NCI-H2227 (cell line): ENCODE data around the gene CYP4F22.
"Not testable (repeated sequence)": the region's sequence is repeated elsewhere in the genome, so short reads cannot be mapped to it uniquely, and the experiment has no call there.

Experiments
- DNase-seq: peaks from one replicate; lab custom pipeline; 2025; ENCODE audit not compliant: unreplicated experiment; lab: John Stamatoyannopoulos, UW

CYP4F22 gene

DNA sequence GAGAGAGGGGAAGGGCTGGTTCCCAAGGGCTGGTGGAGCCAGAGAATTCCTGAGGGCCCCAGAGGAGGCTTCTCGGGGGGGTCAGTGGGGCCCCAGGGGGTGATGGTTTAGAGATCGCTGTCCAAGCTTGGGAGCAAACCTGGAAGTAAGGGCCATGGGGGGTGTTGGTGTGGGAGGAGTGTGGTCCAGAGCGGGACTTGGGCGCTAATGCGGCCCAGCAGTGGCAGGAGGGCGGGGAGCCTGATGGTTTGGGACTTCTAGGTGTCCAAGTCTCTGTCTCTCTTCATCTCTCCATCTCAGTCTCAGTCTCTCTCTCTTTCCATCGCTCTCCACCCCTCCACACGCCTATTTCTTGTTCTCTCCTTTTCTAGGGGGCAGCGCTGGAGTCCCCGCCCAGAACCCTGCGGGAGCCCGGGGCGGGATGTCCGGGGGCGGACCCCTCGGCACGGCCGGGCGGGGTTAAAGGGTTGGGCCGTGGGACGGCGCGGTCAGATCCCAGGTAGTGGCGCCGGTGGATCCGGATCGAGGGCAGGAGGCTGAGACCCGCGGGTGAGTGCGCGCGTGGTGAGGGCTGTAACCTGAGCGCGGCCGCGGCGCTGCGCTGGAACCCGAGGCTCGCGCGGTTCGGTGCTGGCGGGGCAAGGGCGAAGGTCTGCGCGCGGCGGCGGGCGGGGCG lies at the start of gene CYP4F22:
Gene CYP4F22 (plus strand): TSS at position 491 of the 676 bp plus-strand sequence. CDS start 16,812 bp downstream, outside the sequence.
- no peak for DNase-seq

DNA sequence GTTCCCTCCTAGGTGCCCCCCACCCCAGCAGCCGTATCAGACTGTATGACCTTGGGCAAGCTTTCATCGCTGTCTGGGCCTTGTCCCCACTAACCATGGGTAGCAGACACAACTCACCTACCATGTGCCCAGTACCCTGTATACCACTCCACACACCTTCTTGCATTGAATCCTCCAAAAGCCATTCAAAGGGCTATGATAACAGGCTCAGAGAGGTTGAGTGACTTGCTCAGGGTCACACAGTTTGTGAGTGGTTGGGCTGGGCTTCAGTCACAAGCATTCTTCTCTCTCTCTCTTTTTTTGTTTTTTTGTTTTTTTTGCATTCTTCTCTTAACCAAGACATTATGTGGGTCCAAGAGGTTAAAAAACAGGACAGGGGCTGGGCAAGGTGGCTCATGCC lies 46.6 kb upstream of the CYP4F22 start:
- no peak for DNase-seq

DNA sequence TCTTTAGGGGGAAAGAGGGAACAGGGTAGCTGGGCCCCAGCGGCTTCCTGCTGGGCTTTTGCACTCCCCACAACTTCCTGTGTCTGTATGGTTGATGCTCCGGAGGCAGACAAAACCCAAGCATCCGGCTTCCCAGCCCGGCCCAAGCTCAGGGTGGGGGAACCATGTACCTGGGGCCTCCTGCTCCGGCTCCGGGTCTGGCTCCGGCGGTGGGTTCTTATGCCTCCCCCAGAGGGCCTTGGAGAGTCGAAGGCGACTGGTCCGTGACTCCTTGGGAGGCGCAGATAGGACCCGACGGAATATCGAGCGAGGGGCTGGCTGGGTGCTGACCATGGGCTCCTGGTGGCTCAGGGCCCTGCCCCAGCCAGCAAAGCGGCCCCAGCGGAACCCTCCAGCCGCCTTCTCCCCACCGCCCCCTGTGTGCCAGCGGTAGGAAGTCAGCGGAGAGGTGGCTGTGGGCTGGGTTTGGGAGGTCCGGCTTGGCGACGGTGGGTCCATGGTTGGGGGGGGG lies 44.4 kb upstream of the CYP4F22 start:
- DNase-seq = no peak

DNA sequence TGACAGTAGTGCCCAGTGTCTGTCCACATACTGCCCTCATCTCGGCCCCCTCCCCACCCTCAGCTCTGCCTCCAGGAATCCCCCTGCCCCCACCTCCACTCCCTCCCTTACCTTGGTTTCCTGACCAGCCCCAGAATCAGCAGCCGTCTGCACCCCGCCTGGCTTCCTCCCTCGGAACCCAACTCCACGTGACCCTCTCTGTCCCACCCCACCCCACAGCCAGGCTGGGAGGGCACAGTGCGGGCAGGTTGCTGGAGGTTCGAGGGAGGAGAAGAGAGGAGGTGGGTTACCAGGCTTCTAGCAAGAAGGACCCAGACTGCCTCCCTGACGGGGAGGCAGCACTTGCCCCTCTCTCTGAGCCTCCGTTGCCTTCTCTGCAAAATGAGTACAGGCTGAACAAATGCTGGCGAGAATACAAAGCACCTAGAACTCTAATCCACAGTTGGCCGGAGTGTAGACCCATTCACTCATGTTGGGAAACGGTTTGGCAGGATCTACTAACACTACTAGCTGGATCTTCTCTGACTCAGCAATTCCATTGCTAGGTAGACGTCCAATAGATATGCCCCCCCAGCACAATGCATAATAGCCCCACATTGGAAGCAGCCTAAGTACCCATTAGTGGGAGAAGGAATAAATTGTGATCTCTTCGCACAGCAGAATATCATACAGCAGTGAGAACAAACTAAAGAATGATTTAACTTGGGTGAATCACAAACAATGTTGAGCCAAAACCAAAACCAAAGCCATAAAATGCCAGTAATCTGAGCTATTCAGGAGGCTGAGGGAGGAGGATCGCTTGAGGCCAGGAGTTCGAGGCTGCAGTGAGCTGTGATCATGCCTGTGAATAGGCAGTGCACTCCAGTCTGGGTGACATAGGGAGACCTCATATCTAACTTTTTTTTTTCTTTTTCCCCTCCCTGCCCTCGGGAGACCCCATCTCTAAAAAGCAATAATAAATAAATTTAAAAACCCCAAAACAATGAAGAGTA lies 43.6 kb upstream of the CYP4F22 start, which contains the start of gene RASAL3:
Gene RASAL3 (minus strand): TSS at position 151 of the 992 bp plus-strand sequence. CDS start 186 bp downstream, outside the sequence.
- no peak for DNase-seq

DNA sequence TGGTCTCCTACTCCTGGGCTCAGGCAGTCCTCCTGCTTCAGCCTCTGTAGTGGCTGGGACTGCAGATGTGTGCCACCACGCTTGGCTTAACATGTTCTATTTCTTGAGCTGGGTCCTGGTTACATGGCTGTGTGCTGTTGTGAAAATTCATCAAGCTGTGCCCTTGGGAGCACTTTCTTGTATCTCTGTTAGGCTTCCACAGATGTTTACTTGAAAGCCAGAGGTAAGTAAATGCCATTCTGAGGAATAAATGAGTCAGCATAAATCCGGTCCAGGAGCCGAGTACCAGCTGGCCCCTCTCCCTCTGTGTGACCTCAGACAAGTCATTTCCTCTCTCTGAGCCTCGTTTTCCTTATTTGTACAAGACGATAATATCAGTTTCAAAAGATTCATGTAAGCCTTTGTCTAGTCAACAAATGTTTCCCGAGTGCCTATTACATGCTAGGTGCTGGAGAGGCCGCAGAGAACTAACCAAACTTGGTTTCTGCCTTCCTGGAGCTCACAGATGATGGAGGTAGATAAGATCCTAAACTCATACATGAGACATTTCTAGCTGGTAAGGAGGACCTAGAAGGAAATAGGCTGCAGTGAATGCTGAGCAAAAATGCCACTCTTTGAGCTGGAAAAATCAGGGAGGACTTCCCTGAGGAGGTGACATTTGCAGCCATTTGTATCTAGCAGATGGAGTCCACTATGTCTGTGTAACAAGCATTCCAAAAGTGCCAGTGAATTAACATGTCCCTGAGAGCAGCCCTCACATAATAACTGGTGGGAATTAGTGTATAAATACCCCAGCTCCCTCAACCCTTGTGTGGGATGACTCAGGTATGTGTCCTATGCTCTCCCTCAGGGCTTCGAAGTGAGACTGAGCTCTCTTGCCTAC lies 41.2 kb upstream of the CYP4F22 start:
- DNase-seq = no peak

DNA sequence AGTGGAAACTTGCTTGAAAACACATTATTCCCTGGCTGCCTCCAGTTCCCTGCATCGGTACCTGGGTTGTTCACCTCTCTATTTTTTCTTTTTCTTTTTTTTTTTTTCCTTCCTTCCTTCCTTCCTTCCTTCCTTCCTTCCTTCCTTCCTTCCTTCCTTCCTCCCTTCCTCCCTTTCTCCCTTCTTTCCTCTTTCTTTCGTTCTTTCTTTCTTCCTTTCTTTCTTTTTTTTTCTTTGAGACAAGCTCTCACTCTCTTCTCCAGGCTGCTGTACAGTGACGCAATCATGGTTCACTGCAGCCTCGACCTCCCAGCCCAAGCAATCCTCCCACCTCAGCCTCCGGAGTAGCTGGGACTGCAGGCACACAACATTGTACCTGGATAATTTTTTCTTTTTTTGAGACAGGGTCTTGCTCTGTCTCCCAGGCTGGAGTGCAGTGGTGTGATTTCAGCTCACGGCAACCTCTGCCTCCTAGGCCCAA lies 40.6 kb upstream of the CYP4F22 start:
- no peak for DNase-seq

DNA sequence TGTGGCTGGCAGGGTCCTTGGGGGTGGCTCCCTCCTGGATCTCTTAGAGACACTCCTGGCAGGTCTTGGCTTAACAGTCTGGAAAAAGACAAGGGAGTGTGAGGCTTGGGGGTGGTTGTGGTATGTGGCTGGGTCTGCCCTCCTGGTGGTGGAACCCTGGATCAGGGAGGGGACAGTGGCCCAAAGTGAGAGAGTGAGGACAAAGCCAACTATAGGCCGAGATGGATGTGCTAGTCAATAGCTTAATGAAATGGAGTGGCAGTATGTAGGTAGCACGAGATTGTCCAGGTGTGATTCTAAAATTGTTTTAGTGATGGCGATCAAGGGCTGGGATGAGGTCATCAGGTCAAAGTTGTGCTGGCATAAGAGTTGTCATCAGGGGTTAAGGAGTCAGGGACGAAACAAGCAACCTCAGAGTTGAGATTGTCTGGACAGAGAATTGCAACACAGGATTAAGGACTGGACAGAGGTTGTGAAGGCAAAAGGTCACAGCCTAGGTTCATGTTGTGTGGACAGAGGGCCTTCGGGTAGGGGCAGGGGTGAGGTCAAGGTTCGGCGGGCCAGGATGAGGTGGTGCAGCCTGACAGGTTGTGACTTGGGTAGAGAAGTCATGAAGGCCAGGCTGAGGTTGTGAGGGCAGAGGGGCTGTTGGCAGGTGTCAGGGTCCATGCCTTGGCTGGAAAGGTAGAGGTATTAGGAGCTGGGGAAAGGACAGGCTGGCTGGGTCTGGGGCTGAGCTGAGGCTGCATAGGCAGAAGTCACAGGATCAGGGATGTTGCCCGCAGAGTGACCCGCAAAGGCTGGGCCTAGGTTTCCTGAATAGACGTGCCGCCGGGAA lies 39.4 kb upstream of the CYP4F22 start:
- no peak for DNase-seq

DNA sequence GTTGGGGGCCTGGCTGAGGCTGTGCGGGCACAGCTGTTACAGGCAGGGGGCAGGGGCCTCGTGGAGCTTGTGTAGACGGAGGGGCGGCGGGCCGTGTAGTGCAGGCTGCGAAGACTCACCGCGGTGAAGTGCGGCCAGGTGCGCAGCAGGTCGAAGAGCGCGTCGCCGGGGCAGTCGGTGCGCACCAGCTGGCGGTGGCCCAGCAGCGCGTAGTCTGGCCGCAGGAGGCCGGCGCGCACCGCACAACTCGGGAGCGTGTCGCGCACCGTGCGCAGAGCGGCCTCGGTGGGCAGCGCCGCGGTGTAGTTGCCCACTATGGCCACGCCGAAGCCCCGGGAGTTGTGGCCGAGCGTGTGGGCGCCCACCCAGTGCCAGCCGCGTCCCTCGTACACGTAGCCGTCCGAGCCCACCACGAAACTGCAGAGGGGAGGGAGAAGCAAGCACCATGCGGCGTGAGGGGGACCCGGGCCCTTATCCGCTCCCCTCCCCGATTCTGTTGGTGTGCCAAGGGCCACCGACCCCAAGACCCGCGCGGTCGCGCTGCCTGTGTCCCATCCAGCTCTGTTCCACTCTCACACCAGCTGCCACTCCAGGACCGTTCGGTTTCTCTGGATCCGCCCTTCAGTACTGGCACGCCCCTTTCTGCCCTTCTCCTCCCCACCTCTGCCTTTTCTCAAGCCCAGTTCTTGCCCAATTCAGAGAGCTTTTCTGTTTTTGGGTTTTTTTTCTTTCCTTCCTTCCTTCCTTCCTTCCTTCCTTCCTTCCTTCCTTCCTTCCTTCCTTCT lies 38.6 kb upstream of the CYP4F22 start:
- DNase-seq = no peak

DNA sequence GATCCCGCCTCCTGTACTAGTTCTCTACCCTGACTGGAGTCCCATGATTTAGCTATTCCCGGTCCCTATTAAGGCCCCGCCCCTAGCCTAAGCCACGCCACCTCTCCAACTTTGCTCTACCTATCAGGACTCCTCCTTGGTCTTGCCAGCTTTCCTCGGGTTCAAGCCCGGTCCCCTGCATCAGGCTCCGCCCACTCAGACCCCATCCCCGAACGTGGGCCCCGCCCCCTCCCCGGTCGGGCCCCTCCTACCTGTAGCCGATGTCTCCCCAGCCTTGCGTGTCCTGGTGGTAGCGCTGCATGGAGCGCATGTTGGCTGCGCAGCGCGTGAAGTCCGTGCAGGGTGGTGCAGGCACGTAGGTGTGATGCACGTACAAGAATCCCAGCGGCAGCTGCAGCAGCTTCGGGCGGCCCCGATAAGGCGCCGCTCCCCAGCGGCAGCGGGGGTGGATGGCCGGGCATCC lies 36.7 kb upstream of the CYP4F22 start:
- DNase-seq = no peak

DNA sequence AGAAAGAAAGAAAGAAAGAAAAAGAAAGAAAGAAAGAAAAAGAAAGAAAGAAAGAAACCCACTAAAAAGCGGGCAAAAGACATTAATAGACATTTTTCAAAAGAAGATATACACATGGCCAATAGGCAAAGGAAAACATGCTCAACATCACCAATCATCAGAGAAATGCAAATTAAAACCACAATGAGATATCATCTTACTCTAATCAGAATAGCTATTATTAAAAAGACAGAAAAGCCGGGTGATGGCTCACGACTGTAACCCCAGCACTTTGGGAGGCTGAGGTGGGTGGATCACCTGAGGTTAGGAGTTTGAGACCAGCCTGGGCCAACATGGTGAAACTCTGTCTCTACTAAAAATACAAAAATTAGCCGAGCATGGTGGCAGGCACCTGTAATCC lies 34.5 kb upstream of the CYP4F22 start:
- DNase-seq = not testable (repeated sequence)

DNA sequence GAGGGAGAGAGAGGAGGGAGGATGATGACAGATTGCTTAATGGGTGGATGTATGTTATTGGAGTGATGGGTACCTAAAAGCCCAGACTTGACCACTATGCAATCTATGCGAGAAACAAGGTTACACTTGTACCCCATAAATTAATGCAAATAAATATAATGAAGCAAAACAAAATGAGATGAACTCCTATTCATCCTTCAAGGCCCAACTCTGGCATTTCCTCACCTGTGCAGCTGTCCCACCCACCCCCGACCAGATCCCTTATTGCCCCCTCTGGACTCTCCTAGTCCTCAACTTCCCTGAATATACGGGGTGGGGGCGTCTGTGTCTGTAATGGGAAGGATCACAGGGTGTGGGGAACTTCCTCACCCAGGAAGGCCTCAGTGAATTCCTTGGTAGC lies 33.2 kb upstream of the CYP4F22 start:
- DNase-seq = no peak

DNA sequence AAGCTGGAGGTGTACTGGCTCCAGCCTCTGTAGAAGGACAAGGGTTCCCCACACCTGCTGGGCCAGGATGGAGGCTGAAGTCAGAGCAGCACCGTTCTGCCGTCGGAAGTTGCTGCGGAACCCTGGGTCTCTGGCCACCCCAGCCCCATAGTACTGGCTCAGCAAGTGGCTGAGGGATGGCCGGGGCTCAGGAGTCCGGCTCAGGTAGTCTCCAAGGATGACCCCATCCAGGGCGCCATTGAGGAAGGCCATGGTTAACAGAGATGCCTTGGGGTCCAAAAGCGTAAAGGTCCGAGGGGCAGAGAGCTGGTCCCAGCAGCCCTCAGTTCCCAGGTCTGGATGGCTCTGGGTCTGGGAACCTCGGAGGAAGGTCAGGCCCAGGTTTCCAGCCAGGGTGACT lies 32.7 kb upstream of the CYP4F22 start:
- no peak for DNase-seq

DNA sequence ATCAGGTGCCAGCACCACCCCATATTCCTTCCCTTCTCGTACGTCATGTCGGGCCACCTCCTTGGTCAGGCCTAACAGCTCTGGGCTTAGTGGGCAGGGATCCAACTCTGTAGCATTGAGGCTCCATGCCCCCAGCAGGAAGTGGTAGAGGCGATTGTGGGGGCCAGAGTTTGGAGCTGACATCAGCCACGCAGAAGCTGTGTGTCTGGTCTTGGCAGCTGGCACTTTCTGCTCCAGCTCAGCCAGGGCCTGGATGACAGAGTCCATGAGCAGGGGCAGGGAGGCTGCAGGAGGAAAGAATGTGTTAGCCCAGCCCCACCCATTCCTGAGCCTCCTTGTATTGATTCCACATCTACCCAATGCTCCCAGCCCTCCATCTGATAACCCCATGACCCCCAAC lies 32.0 kb upstream of the CYP4F22 start:
- no peak for DNase-seq

DNA sequence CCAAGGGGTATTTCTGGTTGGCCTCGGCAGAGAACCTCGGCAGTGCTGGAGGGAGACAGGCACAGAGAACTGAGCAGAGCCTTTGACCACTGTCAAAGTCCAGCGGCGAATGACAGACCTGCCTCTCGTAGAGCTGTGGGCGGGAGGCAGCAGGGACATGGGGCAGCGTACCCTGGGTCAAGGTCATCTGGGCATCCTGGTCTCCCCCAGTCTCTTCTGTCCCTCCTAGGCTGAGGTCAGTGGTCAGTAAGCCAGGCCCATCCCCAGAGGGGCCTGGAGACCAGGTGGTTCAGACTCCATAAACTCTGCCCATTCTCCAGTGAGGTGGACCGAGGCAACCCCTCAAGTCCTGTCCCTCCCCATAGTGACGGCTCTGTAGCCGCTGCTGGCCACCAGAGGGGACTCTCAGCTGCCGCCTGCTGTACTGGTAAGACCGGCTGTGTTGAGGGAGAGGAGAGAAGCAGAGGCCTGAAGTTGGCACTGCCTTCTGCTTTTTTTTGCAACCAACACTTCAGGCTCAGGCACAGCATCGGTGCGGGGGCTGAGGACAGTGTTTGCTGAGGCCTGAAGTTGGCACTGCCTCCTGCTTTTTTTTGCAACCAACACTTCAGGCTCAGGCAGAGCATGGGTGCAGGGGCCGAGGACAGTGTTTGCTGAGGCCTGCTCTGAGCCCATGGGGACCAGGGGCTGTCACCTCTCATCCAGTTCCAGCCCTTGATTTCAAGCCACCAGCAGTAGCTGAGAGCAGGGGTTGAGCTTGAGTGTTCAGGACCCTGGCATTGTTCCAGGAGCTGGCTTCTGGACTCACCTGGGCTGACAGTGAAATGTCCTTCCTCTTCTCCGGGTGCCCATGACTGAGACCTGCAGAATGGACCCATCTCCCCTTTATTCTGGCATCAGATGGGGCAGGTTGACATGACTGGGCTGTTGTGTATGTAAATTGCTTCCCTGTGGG lies 28.7 kb upstream of the CYP4F22 start, which contains the start of gene PGLYRP2:
Gene PGLYRP2 (minus strand): TSS at position 111 of the 955 bp plus-strand sequence. CDS start 130 bp downstream, outside the sequence.
- DNase-seq = no peak

DNA sequence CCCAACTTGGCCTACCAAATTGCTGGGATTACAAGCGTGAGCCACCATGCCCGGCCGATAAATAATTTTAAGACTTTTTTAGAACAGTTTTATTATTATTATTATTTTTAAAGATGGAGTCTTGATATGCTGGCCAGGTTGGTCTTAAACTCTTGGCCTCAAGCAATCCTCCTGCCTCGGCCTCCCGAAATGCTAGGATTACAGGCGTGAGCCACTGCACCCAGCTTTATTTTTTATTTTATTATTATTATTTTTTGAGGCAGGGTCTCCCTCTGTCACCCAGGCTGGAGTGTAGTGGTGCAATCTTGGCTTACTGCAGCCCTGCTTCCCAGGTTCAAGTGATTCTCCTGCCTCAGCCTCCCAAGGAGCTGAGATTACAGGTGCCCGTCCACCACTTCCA lies 27.3 kb upstream of the CYP4F22 start:
- DNase-seq = not testable (repeated sequence)

DNA sequence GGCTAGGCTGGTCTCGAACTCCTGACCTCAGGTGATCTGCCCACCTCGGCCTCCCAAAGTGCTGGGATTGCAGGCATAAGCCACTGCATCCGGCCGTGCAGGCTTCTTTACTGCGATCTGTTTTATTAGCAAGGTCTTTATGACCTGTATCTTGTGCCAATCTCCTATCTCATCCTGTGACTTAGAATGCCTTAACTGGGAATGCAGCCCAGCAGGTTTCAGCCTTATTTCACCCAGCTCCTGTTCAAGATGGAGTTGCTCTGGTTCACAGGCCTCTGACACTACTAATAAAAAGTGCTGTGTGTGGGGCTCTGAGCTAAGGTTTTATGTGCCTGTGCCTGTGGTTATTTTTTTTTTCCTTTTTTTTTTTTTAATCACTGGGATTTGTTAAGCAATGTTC lies 22.6 kb upstream of the CYP4F22 start:
- not testable (repeated sequence) for DNase-seq

DNA sequence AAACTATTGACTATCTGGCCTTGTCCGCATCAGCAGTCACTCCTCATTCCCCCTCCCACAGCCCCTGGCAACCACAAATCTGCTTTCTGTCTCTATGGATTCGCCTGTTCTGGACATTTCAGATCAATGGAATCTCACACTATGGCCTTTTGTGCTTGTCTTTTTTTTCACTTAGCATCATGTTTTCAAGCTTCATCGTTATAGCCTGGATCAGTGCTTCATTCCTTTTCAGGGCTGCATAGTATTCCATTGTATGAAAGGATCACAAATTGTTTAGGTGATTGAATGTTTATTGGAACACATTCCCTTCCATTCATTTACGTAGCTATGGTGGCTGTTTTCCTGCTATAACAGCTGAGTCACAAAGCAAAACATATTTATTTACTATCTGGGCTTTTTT lies 21.3 kb upstream of the CYP4F22 start:
- no peak for DNase-seq
